NB4 (cell line): ENCODE measurements around the gene BBS9.

Source experiments
- DNase-seq: peaks from one replicate; pipeline ENCODE4 v3.0.0; 2010; ENCODE audit warnings: low read depth
- H3K4me3 ChIP-seq: one replicate; pipeline ENCODE4 v1.5.1; 2011; ENCODE audit warnings: mild to moderate bottlenecking, low read depth, low read length, moderate library complexity
- CTCF ChIP-seq: IDR thresholded peaks from one replicate; pipeline ENCODE4 v1.5.1; 2012; ENCODE audit warnings: low read depth, low read length
- MAX ChIP-seq: IDR thresholded peaks from 2 replicates; pipeline ENCODE4 v1.6.1; 2011; ENCODE audit warnings: low read depth, low read length
- MYC ChIP-seq: IDR thresholded peaks from 2 replicates; pipeline ENCODE4 v1.6.1; 2011; ENCODE audit warnings: low read depth, low read length
- POLR2A ChIP-seq: IDR thresholded peaks from 2 replicates; pipeline ENCODE4 v1.6.1; 2011; ENCODE audit warnings: mild to moderate bottlenecking; ENCODE audit not compliant: insufficient read length; ENCODE audit errors: extremely low read depth

The BBS9 gene

GRCh38 chr7:33128990-33129805 lies at the start of gene BBS9:
BBS9 (plus strand) TSS chr7:33129564; CDS start chr7:33146253, 16,689 bp downstream.
- peak within 1 kb of the TSS; percentile 79 for H3K4me3 ChIP-seq
- peak; percentile 99 for DNase-seq
- peak; percentile 79 for TF ChIP-seq POLR2A
- no peak for TF ChIP-seq CTCF
- TF ChIP-seq MYC, result peak; percentile 30; the same call in 1 of the 2 replicates
- TF ChIP-seq MAX, result peak; percentile 71

GRCh38 chr7:33079763-33080690 lies 49.3 kb upstream of the BBS9 start:
- no peak for TF ChIP-seq MYC
- TF ChIP-seq CTCF, result no peak
- TF ChIP-seq MAX, result no peak
- TF ChIP-seq POLR2A, result no peak
- no peak for DNase-seq
- no peak overlapping the region for H3K4me3 ChIP-seq

GRCh38 chr7:33087356-33087755 lies 42.0 kb upstream of the BBS9 start:
- no peak overlapping the region for H3K4me3 ChIP-seq
- no peak for DNase-seq
- TF ChIP-seq POLR2A, result no peak
- no peak for TF ChIP-seq CTCF
- TF ChIP-seq MYC, result no peak
- TF ChIP-seq MAX, result no peak

- no peak overlapping the region for H3K4me3 ChIP-seq
- no peak for DNase-seq
- TF ChIP-seq POLR2A, result no peak
- no peak for TF ChIP-seq MAX
- TF ChIP-seq CTCF, result no peak
Observed at GRCh38 chr7:33087858-33088257, 41.5 kb upstream of the BBS9 start.

- peak; percentile 33 for DNase-seq
- TF ChIP-seq MAX (no peak), CTCF (no peak), MYC (no peak), POLR2A (no peak)
- H3K4me3 ChIP-seq, result no peak overlapping the region
Observed at GRCh38 chr7:33089142-33089541, 40.2 kb upstream of the BBS9 start.
